ENCODE measurements around the gene EMILIN2. TPM values are rescaled to one million over a fixed set of nuclear protein-coding genes. Genes with fewer than 3 reads are reported as not detected.

Gene EMILIN2
- polyA plus RNA-seq, 1 donor = 23.1 TPM

GRCh38 chr18:2959341-2959740 is 112.5 kb downstream of the EMILIN2 start:
- DNase-seq = no peak

GRCh38 chr18:2960983-2961696 is 114.3 kb downstream of the EMILIN2 start:
- DNase-seq = no peak

- DNase-seq = no peak
Measured at GRCh38 chr18:2961821-2962220, 115.0 kb downstream of the EMILIN2 start.

- no peak for DNase-seq
Measured at GRCh38 chr18:2963048-2963447, 116.2 kb downstream of the EMILIN2 start.

- DNase-seq = no peak
Measured at GRCh38 chr18:2964361-2965010, 117.7 kb downstream of the EMILIN2 start.

Other genes starting within 250 kb of the EMILIN2 start
- gene SMCHD1, start 191.3 kb upstream of the EMILIN2 start, polyA plus RNA-seq (ENCODE audit: insufficient read length) = 33.0 TPM
- 11.7 TPM for gene LPIN2, start 166.1 kb downstream of the EMILIN2 start, polyA plus RNA-seq (ENCODE audit: insufficient read length)